HG03039 (cell line): ENCODE results near the gene CD164L2.

Experiments used
- ATAC-seq: cut with Tn5 transposase; IDR thresholded peaks from one replicate; pipeline ENCODE4 v1.9.1; 2021; ENCODE audit warnings: mild to moderate bottlenecking, moderate library complexity; ENCODE audit not compliant: unreplicated experiment

The CD164L2 gene

DNA sequence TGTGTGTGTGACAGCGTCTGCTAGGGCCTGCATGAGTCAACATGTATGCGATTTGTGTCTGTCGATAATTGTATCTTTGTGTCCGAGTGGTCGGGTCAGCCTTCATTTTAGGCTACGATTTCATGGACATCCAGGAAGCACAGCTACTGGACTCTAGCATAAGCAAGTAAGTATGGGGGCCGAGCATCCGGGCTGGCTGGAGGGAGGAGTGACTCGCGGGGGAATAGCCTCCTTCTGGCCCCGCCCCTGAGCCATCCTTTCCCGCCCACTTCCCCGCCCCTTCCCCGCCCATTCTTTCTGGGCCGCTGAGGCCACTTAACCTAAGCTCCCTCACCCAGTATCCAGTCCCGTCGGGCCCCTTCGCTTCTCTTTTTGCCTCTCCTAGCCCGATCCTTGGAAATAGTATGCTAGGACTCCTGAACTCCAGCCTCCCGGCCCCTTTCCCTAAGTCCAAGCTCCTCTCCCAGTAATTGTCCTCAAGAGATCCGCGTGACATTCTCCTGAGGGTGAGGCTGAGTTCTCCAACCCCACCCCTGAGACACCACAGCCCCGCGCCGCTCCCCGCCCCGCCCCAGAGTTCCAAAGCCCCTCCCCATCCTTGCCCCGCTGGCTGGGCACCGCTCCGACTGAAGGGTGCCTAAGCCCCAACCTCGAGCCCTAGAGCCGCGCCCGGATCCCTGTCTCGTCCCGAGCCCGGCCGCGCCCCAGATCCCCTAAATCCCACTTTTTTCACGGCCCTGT is 17.6 kb downstream of the CD164L2 start:
- ATAC-seq, result no peak

DNA sequence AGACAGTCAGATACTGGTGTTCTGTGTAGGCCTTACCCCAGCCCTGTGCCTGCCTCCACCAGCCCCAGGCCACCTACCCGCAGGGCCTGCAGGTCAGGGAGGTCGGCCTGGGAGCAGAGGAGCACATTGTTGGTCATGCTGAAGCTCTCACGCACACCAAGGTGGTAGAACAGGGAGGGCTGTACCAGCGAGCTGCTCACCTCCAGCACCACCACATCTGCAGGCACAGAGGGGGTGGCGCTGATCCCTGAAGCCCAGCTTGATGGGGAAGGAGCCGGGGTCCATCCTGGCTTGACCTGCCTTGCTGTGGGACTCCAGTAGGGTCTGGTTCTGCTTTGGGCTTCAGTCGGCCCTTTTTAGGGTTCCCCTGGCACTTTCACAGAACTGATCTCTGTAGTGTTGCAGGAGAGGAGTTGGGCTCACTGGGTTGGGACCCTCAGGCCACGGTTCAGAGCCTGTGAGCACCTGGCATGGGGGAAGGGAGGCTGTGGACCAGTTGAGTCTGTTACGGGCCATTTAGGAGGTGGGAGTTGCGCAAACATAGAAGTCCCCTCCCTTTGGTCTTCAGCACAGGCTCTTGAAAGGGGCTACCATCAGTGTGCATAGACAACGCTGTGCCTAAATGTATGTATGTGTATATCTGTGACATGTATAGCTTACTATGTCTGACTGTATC is 18.3 kb downstream of the CD164L2 start:
- no peak for ATAC-seq

- ATAC-seq, result no peak
Observed at GRCh38 chr1:27363766-27364695, 19.1 kb downstream of the CD164L2 start.

GRCh38 chr1:27361553-27361952 is 21.6 kb downstream of the CD164L2 start:
- no peak for ATAC-seq

GRCh38 chr1:27361044-27361402 is 22.1 kb downstream of the CD164L2 start:
- ATAC-seq, result no peak

GRCh38 chr1:27360159-27361043 is 22.7 kb downstream of the CD164L2 start:
- ATAC-seq, result no peak

DNA sequence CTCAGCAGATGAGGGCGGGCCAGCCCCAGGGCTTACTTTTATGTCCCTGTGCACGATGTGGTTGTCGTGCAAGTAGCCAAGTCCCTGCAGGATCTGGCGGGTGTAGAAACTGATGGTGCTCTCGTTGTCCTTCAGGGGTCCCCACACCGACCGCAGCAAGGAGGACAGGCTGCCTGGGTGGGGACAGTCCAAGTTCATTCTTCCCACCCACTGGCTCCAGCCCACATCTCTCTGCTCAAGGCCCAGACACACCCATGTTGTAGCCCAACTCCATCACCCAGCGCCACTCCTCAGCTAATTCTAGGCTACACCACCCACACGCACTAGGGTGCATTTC is 23.3 kb downstream of the CD164L2 start:
- ATAC-seq, result no peak

GRCh38 chr1:27358928-27359313 is 24.2 kb downstream of the CD164L2 start:
- ATAC-seq, result no peak

DNA sequence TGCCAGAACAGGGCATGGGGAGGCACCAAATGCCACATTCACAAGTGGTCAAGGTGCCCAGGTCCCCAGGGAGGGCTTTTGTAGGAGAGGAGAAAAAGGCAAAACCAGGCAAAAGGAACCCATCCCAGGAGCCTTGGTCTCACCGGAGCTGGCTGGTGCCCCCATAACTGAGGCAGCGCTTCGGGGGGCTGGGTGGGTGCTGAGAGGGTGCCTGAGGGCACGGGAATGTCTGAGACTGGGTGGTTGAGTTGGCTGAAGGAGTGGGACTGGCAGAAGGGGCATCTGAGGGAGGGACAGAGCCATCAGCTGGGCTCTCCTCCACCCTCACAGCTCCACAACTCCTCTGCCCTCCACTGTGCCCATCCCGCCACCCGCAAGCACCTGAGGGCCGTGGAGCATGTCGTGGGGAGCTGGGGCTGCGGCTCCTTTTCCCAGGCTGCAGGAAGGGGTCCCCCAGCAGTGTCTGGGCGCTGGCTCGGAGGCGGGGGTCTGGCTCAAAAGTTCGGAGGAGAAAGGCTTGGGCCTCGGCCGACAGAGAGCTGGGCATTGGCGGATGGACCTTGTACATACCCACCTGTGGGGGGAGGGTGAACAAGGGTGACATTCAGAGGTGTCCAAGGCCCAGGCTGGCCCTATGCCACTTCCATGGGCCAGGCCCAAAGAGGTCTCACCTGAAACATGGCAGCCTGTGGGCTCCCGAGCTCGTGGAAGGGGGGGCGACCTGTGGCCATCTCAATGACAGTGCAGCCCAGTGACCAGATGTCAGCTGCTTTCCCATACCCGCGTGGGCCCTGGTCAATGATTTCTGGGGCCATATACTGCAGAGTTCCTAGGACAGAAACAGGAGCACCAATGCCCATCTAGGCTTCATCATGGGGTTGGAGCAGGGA is 24.9 kb downstream of the CD164L2 start:
- ATAC-seq, result no peak

DNA sequence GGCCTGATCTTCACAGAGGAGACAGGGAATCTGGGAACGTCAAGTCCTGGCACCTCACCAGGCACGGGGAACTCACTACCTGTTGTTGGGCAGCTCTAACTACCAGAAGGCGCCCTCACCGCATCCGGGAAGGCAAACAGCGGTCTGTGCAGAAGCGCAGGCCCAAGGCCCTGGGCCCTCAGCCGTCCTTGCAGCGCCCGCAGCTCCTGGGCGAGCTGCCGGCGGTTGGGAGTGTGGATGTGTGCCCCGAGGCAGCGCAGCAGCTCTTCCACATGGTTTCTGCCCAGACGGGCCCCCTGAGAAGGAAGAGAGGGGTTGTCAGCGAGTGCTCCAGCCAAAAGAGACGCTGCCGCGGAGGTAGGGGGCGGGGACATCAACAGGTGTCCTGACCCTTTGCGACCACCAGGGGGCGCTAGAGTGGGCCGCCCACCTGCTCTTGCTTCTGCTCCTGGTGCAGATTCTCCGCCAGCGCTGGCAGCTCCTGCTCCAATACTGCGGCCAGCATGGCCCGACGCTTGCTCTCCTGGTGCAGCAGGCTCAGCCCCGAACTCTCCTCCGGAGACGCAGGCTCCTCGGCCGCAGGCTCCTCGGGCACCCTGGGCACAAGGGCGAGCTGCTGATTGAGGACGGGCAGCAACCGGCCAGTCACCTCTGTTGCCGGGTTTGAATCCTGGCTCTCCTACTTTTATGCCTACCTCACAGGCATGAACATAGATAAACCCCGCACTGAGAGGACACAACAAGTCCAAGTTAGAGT is 25.7 kb downstream of the CD164L2 start:
- no peak for ATAC-seq

DNA sequence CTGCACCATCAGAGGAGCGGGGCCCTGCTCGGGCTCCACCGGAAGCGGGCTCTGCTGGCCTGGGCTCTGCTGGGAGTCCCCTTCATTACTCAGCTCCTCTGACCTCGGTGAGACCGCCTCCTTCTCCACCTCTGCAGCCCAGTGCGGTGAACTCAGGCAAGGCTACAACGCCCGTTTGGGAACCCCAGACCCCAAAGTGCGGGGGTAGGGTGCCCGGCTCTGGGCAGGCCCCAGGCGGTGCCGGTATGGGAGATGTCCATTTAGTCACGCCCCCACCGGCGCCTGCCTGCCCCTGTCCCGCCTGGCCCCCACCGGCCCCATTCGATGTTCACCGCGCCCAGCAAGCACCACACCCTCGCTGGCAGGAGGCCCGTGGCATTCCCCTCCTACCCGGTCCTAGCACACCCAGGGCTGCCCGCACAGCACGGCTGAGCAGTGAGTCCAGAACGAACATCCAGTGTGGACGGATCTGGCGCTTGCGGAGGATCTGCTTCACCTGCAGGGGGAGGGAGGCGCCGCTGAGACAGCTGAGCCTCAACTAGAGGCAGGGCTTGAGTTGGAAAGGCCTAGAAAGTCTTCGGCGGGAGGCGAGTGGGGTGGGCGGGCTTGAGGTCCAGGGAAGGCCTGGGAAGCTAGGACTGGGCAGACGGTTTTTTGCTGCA is 26.4 kb downstream of the CD164L2 start:
- ATAC-seq, result no peak

DNA sequence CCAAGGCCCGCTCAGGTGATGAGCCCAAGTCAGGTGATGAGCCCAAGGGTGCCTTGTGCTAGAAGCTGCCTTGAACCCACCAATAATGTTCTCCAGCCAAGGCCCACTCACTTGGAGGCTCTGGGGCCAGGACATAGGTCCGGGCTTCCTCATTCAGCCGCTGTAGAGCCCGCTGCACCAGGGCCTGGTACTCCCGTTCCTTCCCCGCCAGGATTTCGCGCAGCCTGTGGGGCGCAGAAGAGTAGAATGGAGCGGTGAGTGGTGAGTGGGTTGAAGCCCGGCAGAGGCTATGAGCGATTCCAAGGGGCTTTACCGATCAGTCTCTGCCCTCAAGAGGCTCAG is 26.9 kb downstream of the CD164L2 start:
- ATAC-seq, result no peak

GRCh38 chr1:27355683-27356082 is 27.4 kb downstream of the CD164L2 start:
- no peak for ATAC-seq

DNA sequence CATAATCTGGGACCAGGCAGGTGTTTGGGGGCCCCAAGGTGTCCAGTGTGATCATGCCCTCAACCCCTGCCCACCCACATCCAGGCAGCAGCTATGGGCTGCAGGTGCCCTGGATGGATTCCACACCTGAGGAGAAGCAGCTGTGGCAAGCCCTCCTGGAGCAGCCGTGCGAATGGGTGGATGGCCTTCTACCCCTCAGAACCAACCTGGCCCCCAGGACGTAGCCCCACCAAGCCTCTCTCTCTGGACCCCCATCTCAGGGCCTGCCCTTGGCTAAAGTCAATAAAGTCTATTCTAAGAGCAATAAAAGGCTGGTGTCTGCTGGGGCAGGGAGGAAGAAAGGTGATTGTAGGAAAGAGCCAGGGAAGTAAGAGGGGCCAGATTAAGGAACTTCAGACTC is 29.5 kb downstream of the CD164L2 start:
- no peak for ATAC-seq

- no peak for ATAC-seq
Observed at GRCh38 chr1:27353166-27353565, 30.0 kb downstream of the CD164L2 start.

DNA sequence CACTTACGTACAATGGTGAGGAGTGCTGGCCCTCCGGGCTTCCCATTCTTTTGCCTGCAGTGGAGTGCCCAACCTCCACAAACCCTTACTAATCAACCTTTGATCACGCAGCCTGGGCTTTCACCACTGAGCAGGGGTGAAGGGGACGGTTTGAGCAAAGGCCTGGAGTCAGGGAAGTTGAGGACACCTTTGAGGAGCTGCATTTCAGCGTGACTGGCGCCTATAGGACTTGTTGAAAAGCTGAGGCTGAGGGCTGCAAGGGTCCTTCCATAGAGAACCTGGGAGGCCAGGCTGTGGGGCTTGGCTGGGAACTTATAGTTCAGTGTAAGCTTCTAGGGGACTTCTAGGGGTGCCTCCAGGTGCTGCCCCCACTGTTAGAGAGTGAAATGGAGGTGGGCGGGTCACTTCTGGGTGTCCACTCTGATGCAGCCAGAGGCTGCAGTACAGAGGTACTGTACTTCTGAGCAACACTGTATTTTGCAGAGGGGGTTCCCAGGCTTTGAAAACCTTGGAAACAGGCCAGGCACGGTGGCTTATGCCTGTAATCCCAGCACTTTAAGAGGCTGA is 31.5 kb downstream of the CD164L2 start:
- no peak for ATAC-seq

DNA sequence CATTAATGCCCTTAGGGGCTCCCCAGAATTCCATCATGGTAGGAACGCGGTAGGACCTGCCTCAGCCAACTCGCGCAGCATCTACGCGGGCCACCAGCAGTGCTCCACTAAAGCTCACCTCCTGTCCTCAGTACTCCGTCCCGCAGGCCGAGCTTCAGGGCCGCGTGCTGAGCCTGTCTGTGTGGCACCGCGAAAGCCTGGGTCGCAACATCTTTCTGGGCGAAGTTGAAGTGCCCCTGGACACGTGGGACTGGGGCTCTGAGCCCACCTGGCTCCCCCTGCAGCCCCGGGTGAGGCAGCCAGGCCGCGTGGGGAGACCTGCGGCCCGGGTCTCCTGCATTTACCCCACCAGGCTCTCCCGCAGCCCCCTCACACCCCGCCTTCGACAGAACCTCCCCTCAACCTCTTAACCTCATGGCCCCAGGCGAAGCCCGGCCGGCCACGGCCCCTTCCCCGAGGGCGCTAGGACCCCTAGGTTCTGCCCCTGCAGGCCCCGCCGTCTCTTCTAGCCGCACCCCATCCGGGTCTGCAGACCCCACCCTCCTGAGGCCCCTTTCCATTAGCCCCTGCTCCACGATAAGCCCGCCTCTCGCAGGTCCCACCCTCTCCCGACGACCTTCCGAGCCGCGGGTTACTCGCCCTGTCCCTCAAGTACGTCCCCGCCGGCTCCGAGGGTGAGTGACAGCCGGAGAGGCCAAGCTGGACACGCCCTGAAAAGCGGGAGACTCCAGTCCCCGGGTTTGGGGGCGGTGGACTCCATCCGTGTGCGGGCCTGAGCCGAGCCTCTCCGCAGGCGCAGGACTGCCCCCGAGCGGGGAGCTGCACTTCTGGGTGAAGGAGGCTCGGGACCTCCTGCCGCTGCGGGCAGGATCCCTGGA is 32.2 kb downstream of the CD164L2 start:
- no peak for ATAC-seq
